Body of pancreas (tissue), 4 donors: ENCODE results near the gene LGR6. TPM values are rescaled to one million over a fixed set of nuclear protein-coding genes. Genes with fewer than 3 reads are reported as not detected.

Experiments
- ATAC-seq: fragments of 150-250 bp; one replicate; pipeline ENCODE4 v1.9.1; 2016
- DNase-seq, 4 donors: peaks; one replicate each; pipeline ENCODE4 v3.0.0-alpha.2; 2019
- H3K27ac ChIP-seq, 4 donors: fragments of 200-600 bp; sonication (generic); 1 replicate in 3 of 4; 2 replicates in 1 of 4; pipeline versions ENCODE4 v1.5.1 to v1.6.1; 2016 to 2019; ENCODE audit warnings: mild to moderate bottlenecking in 1 of 4, mixed read lengths in 1 of 4, moderate library complexity in 1 of 4
- H3K27me3 ChIP-seq, 2 donors: fragments of 200-600 bp; sonication (generic); one replicate each; pipeline ENCODE4 v1.6.0; 2016; ENCODE audit warnings: mild to moderate bottlenecking in 1 of 2
- H3K36me3 ChIP-seq, 2 donors: fragments of 200-600 bp; sonication (generic); replicated peaks in 1 of 2; 2 replicates each; pipeline ENCODE4 v1.5.1; 2016; ENCODE audit warnings: low read depth in 2 of 2; ENCODE audit not compliant: insufficient read depth in 1 of 2
- H3K4me1 ChIP-seq: fragments of 200-600 bp; sonication (generic); one replicate; pipeline ENCODE4 v1.6.0; 2016
- H3K4me3 ChIP-seq, 2 donors: fragments of 200-600 bp; sonication (generic); 1 replicate in 1 of 2; 2 replicates in 1 of 2; pipeline ENCODE4 v1.5.1; 2016 to 2019
- H3K9me3 ChIP-seq, 3 donors: fragments of 200-600 bp; sonication (generic); 1 replicate in 2 of 3; 2 replicates in 1 of 3; pipeline ENCODE4 v1.5.1; 2016
- POLR2A ChIP-seq, 3 donors: fragments of 450-650 bp; IDR thresholded peaks; one replicate each; pipeline ENCODE4 v1.6.1; 2016; ENCODE audit warnings: antibody characterized with exemption in 3 of 3, mild to moderate bottlenecking in 2 of 3
- WGBS, 2 donors: methylation state at CpG; one replicate each; pipeline ENCODE4 v1.1.5; 2017; 5-methylcytosine and 5-hydroxymethylcytosine counted together
- intact Hi-C: fragments of 100-400 bp; cut with DNase I; formaldehyde crosslinking; loops from one replicate; pipeline ENCODE4 v1.15.1; 2023
- total RNA-seq, 2 donors: library from RNA; depleted of rRNA; stranded (reverse); fragments of >200 nt; gene quantifications; one replicate each; pipeline ENCODE4 v1.1.0, GENCODE V29; 2016
- TF ChIP-seq, protein P1 (sequence below), 7 experiments: fragments of 450-650 bp in 4 of 7; fragments of 200-600 bp in 3 of 7; sonication (generic) in 3 of 7; IDR thresholded peaks; one replicate each; pipeline ENCODE4 v1.5.1; 2016 to 2019; ENCODE audit warnings: antibody characterized with exemption in 7 of 7

LGR6 gene
- total RNA-seq, 2 donors from 2014 or later: 0.52 TPM; not detected in 1

GRCh38 chr1:202289009-202289408, 95.4 kb downstream of the LGR6 start:
- intact Hi-C loops: no loop called here
- Histone ChIP-seq H3K4me1 (peaks cover 11% of the 10 kb centered on the region), H3K4me3 (no peak overlapping the region), H3K36me3 (no peaks in the 10 kb centered on the region), H3K27me3 (no peaks in the 10 kb centered on the region), H3K9me3 (no peaks in the 10 kb centered on the region), H3K27ac (no peak overlapping the region)
- TF ChIP-seq POLR2A (IDR thresholded peaks at IDR 0.05): no peak
- TF ChIP-seq, protein P1, sequence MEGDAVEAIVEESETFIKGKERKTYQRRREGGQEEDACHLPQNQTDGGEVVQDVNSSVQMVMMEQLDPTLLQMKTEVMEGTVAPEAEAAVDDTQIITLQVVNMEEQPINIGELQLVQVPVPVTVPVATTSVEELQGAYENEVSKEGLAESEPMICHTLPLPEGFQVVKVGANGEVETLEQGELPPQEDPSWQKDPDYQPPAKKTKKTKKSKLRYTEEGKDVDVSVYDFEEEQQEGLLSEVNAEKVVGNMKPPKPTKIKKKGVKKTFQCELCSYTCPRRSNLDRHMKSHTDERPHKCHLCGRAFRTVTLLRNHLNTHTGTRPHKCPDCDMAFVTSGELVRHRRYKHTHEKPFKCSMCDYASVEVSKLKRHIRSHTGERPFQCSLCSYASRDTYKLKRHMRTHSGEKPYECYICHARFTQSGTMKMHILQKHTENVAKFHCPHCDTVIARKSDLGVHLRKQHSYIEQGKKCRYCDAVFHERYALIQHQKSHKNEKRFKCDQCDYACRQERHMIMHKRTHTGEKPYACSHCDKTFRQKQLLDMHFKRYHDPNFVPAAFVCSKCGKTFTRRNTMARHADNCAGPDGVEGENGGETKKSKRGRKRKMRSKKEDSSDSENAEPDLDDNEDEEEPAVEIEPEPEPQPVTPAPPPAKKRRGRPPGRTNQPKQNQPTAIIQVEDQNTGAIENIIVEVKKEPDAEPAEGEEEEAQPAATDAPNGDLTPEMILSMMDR (IDR thresholded peaks at IDR 0.05): no peak
- ATAC-seq (no peak), DNase-seq (no peak)
- WGBS, 2 donors: 84 to 91% methylated on average over 3 to 4 of the region's 4 CpGs

- Histone ChIP-seq H3K9me3 (no peaks in the 10 kb centered on the region), H3K36me3 (no peaks in the 10 kb centered on the region), H3K27me3 (no peaks in the 10 kb centered on the region), H3K27ac (no peak overlapping the region), H3K4me1 (peaks cover 11% of the 10 kb centered on the region), H3K4me3 (no peak overlapping the region)
- no peak for TF ChIP-seq POLR2A (IDR thresholded peaks at IDR 0.05)
- TF ChIP-seq, protein P1 (IDR thresholded peaks at IDR 0.05): no peak
- ATAC-seq: no peak
- WGBS, 2 donors: 66 to 70% methylated on average over 2 of the region's 2 CpGs
- intact Hi-C loops: no loop called here
- no peak for DNase-seq
Observed at GRCh38 chr1:202291001-202291400, 97.4 kb downstream of the LGR6 start.

DNA sequence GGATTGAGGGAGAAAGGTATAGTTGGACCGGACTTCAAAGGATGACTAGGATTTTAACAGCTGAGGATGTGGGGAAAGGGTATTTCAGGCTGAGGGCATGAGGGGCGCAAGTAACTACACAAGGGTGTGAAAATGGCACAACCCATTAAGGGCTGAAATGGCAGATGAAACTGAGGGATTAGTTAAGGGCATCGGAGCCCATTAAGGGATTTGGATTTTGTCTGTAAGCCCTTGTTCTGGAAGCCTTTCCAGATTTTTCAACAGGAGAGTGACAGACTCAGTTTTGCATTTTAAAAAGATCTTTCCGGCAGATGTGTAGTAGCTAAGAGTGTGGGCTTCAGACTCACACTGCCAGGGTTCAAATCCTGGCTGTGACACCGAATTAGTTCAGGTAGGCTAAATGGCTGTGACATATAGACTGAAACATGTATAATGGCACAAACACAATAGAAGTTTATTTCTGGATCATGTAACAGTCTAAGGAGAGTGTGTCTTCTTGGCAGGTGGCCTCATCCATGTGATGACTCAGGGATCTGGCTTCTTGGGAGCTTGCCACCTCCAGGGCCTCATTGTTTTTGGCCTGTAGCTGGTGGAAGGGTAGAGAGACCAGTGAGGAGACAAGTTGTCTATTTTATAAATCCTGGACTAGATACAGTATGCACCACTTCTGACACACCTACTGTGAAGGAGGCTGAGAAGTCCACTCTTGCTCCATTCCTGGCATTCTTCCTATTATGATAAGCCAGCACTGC, 98.5 kb downstream of the LGR6 start:
- intact Hi-C loops: no loop called here
- H3K27me3 ChIP-seq: no peaks in the 10 kb centered on the region
- H3K4me1 ChIP-seq: peaks cover 1% of the 10 kb centered on the region
- 90 to 93% methylated on average over 5 of the region's 5 CpGs for WGBS, 2 donors
- H3K27ac ChIP-seq: no peak overlapping the region
- H3K9me3 ChIP-seq: no peaks in the 10 kb centered on the region
- DNase-seq (no peak), ATAC-seq (no peak)
- H3K4me3 ChIP-seq: no peak overlapping the region
- TF ChIP-seq, protein P1 (IDR thresholded peaks at IDR 0.05): no peak
- no peak for TF ChIP-seq POLR2A (IDR thresholded peaks at IDR 0.05)
- no peaks in the 10 kb centered on the region for H3K36me3 ChIP-seq

DNA sequence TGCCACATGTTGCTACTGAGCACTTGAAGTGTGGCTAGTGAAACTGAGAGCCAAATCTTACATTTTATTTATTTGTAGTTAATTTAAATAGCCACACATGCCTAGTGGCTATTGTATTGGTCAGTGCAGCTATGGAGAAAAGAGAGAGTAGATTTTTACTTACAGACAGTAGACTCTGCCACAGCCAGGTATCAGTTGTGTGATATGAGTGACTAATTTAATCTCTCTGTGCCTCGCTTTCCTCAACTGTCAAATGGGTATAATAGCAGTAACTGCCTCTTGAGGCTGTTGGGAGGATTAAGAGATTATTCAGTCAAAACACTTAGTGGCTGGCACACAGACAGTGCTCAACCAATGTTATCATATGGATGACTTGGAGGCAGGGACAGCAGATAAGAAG, 99.2 kb downstream of the LGR6 start:
- intact Hi-C loops: no loop called here
- no peaks in the 10 kb centered on the region for H3K27me3 ChIP-seq
- H3K27ac ChIP-seq: no peak overlapping the region
- H3K9me3 ChIP-seq: no peaks in the 10 kb centered on the region
- ATAC-seq (no peak), DNase-seq (no peak)
- no peak overlapping the region for H3K4me3 ChIP-seq
- 96 to 100% methylated on average over 1 of the region's 1 CpG for WGBS, 2 donors
- no peaks in the 10 kb centered on the region for H3K36me3 ChIP-seq
- TF ChIP-seq POLR2A (IDR thresholded peaks at IDR 0.05): no peak
- TF ChIP-seq, protein P1 (IDR thresholded peaks at IDR 0.05): no peak
- H3K4me1 ChIP-seq: no peaks in the 10 kb centered on the region

GRCh38 chr1:202293569-202293968, 100.0 kb downstream of the LGR6 start:
- no peak overlapping the region for H3K27ac ChIP-seq
- H3K4me1 ChIP-seq: no peaks in the 10 kb centered on the region
- no peak for TF ChIP-seq POLR2A (IDR thresholded peaks at IDR 0.05)
- TF ChIP-seq, protein P1 (IDR thresholded peaks at IDR 0.05): no peak
- intact Hi-C loops: no loop called here
- no peak overlapping the region for H3K4me3 ChIP-seq
- H3K36me3 ChIP-seq: no peaks in the 10 kb centered on the region
- ATAC-seq (no peak), DNase-seq (no peak)
- no peaks in the 10 kb centered on the region for H3K27me3 ChIP-seq
- WGBS, 2 donors: 71 to 76% methylated on average over 4 of the region's 4 CpGs
- no peaks in the 10 kb centered on the region for H3K9me3 ChIP-seq
